HG02973 (cell line): ENCODE results near the gene MS4A1.
A peak's percentile ranks its signal among the peaks of the same experiment; 100 is the strongest.
"Not testable (repeated sequence)": the region's sequence is repeated elsewhere in the genome, so short reads cannot be mapped to it uniquely, and the experiment has no call there.

Experiments used
- ATAC-seq: cut with Tn5 transposase; IDR thresholded peaks from one replicate; pipeline ENCODE4 v1.9.1; 2021; ENCODE audit warnings: moderate library complexity; ENCODE audit not compliant: unreplicated experiment

The MS4A1 gene

GRCh38 chr11:60455531-60456042 lies at the start of gene MS4A1:
Gene MS4A1, plus strand, starts transcription at chr11:60455847. Its CDS starts 6,528 bp downstream, at chr11:60462375.
- peak; percentile 81 for ATAC-seq

GRCh38 chr11:60420015-60420414 lies 35.6 kb upstream of the MS4A1 start:
- ATAC-seq: no peak

- ATAC-seq: no peak
These were observed 33.0 kb upstream of the MS4A1 start for GRCh38 chr11:60422609-60423008.

GRCh38 chr11:60428517-60428916 lies 27.1 kb upstream of the MS4A1 start:
- ATAC-seq: no peak

GRCh38 chr11:60429272-60429671 lies 26.4 kb upstream of the MS4A1 start, which contains the start of gene MS4A5:
Gene MS4A5, plus strand, starts transcription at chr11:60429572. Its CDS starts 103 bp downstream, at chr11:60429675.
- no peak for ATAC-seq

- no peak for ATAC-seq
These were observed 24.4 kb upstream of the MS4A1 start for GRCh38 chr11:60431251-60431650.

GRCh38 chr11:60433401-60433800 lies 22.2 kb upstream of the MS4A1 start:
- no peak for ATAC-seq

- no peak for ATAC-seq
These were observed 8.6 kb upstream of the MS4A1 start for GRCh38 chr11:60447070-60447469.

GRCh38 chr11:60447846-60448245 lies 7.8 kb upstream of the MS4A1 start:
- ATAC-seq: no peak

GRCh38 chr11:60451185-60451584 lies 4.5 kb upstream of the MS4A1 start:
- not testable (repeated sequence) for ATAC-seq

GRCh38 chr11:60454212-60454611 lies 1.4 kb upstream of the MS4A1 start:
- ATAC-seq: no peak

- peak; percentile 37 for ATAC-seq
These were observed 1.9 kb downstream of the MS4A1 start for GRCh38 chr11:60457576-60457975.

GRCh38 chr11:60459345-60459744 lies 3.7 kb downstream of the MS4A1 start:
- ATAC-seq: no peak

GRCh38 chr11:60468829-60469228 lies 13.2 kb downstream of the MS4A1 start:
- ATAC-seq: no peak

GRCh38 chr11:60469723-60470122 lies 14.1 kb downstream of the MS4A1 start:
- ATAC-seq: no peak

GRCh38 chr11:60477035-60477445 lies 21.4 kb downstream of the MS4A1 start:
- ATAC-seq: peak; percentile 61

GRCh38 chr11:60482361-60482760 lies 26.7 kb downstream of the MS4A1 start:
- no peak for ATAC-seq

GRCh38 chr11:60485987-60486386 lies 30.3 kb downstream of the MS4A1 start:
- peak; percentile 99 for ATAC-seq

- no peak for ATAC-seq
These were observed 36.9 kb downstream of the MS4A1 start, which contains the start of gene MS4A12 for GRCh38 chr11:60492488-60493009. Gene MS4A12, plus strand, starts transcription at chr11:60492778. Its CDS starts 4,541 bp downstream, at chr11:60497319.

- ATAC-seq: no peak
These were observed 37.8 kb downstream of the MS4A1 start for GRCh38 chr11:60493454-60493853.

GRCh38 chr11:60498399-60498798 lies 42.8 kb downstream of the MS4A1 start:
- ATAC-seq: no peak

GRCh38 chr11:60498853-60499252 lies 43.2 kb downstream of the MS4A1 start:
- no peak for ATAC-seq
